ENCODE results near the gene ABCC6. TPM values are rescaled to one million over a fixed set of nuclear protein-coding genes. Genes with fewer than 3 reads are reported as not detected.

ABCC6 gene
- total and polyA plus RNA-seq, 2 of the 13 experiments (the other 11 are each of a cell fraction or from before 2014, with no cell fraction given), result 82.4 to 105 TPM

- TF ChIP-seq ZNF609 (CRISPR knock-in tag; IDR thresholded peaks at IDR 0.05; ENCODE audit: borderline replicate concordance) (no peak), ZNF883 (CRISPR knock-in tag; IDR thresholded peaks at IDR 0.05; ENCODE audit: not compliant biosample characterization) (peak; percentile 27), ZNF549 (CRISPR knock-in tag; IDR thresholded peaks at IDR 0.05) (no peak), PAX8 (CRISPR knock-in tag; IDR thresholded peaks at IDR 0.05; ENCODE audit: borderline replicate concordance) (no peak), ZNF749 (CRISPR knock-in tag; IDR thresholded peaks at IDR 0.05; ENCODE audit: borderline replicate concordance) (no peak), ZNF766 (CRISPR knock-in tag; IDR thresholded peaks at IDR 0.05; ENCODE audit: borderline replicate concordance) (no peak), IKZF1 (IDR thresholded peaks at IDR 0.05) (no peak), ZC3H4 (CRISPR knock-in tag; IDR thresholded peaks at IDR 0.05; ENCODE audit: borderline replicate concordance) (no peak; the same call in 1 of the 2 replicates), ZNF556 (CRISPR knock-in tag; IDR thresholded peaks at IDR 0.05; ENCODE audit: borderline replicate concordance) (no peak), BORCS8-MEF2B (CRISPR knock-in tag; IDR thresholded peaks at IDR 0.05) (peak; percentile 39; the same call in 1 of the 2 replicates), REPIN1 (CRISPR knock-in tag; IDR thresholded peaks at IDR 0.05; ENCODE audit: borderline replicate concordance, low read depth) (peak; percentile 18; the same call in 1 of the 2 replicates), ZNF329 (CRISPR knock-in tag; IDR thresholded peaks at IDR 0.05; ENCODE audit: low read depth) (peak; percentile 61; the same call in 1 of the 2 replicates), NFATC3 (CRISPR knock-in tag; IDR thresholded peaks at IDR 0.05) (no peak), MIER2 (CRISPR knock-in tag; IDR thresholded peaks at IDR 0.05) (no peak), ZSCAN31 (CRISPR knock-in tag; IDR thresholded peaks at IDR 0.05; ENCODE audit: low read depth) (no peak; the same call in 1 of the 2 replicates), POLR2AphosphoS5 (IDR thresholded peaks at IDR 0.05; ENCODE audit: low read depth, low read length) (peak; percentile 29; the same call in 1 of the 2 replicates), SRF (IDR thresholded peaks at IDR 0.05; ENCODE audit: low read depth, low read length) (no peak), KMT2B (CRISPR knock-in tag; IDR thresholded peaks at IDR 0.05) (no peak), IRX3 (CRISPR knock-in tag; IDR thresholded peaks at IDR 0.05; ENCODE audit: borderline replicate concordance, low read depth) (peak; percentile 75; the same call in 1 of the 2 replicates), ZNF562 (CRISPR knock-in tag; IDR thresholded peaks at IDR 0.05; ENCODE audit: borderline replicate concordance) (no peak), PHF21A (CRISPR knock-in tag; IDR thresholded peaks at IDR 0.05) (no peak), ZNF136 (CRISPR knock-in tag; IDR thresholded peaks at IDR 0.05; ENCODE audit: low read depth) (no peak), HDAC6 (IDR thresholded peaks at IDR 0.05; ENCODE audit: low read depth, low read length) (no peak), ARNT2 (CRISPR knock-in tag; IDR thresholded peaks at IDR 0.05; ENCODE audit: low read depth) (no peak), ZKSCAN5 (CRISPR knock-in tag; IDR thresholded peaks at IDR 0.05) (no peak), ZBTB20 (CRISPR knock-in tag; IDR thresholded peaks at IDR 0.05; ENCODE audit: borderline replicate concordance, low read depth) (no peak), ELF4 (CRISPR knock-in tag; IDR thresholded peaks at IDR 0.05; ENCODE audit: borderline replicate concordance) (no peak)
Measured at GRCh38 chr16:16146380-16147315, 76.6 kb downstream of the ABCC6 start (continued).

Data from HepG2 (cell line).